Astrocyte (in vitro differentiated cells and primary cell): Measurements from ENCODE around the gene SPOCK1.

Experiments used
- EZH2 ChIP-seq: IDR thresholded peaks from 2 replicates; pipeline ENCODE4 v1.6.1; 2012; ENCODE audit warnings: mild to moderate bottlenecking, low read length, inconsistent platforms; ENCODE audit not compliant: insufficient read depth
- TF ChIP-seq, protein P1 (sequence below): IDR thresholded peaks from 2 replicates; pipeline ENCODE4 v1.5.1; 2011; ENCODE audit warnings: low read depth, mild to moderate bottlenecking, inconsistent platforms, low read length, moderate library complexity; ENCODE audit not compliant: insufficient read depth

DNA sequence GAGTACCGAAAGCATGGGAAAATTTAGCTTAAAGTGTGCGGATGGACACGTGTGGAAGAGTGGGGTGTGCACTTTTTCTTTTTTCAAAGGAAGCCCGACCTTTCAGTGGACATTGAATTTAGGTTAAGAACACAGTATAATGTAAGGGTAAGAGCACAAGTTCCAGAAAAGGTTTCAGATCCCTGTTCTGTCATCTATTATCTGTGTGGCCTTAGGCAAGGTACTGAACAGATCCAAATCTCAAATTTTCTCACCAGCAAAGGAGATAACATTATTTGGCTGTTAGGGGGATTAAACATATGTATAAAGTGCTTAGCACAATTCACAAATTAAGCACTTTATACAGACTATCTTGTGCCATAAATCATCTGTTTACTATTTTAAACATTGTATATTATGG lies 441.0 kb downstream of the SPOCK1 start:
- TF ChIP-seq, protein P1, sequence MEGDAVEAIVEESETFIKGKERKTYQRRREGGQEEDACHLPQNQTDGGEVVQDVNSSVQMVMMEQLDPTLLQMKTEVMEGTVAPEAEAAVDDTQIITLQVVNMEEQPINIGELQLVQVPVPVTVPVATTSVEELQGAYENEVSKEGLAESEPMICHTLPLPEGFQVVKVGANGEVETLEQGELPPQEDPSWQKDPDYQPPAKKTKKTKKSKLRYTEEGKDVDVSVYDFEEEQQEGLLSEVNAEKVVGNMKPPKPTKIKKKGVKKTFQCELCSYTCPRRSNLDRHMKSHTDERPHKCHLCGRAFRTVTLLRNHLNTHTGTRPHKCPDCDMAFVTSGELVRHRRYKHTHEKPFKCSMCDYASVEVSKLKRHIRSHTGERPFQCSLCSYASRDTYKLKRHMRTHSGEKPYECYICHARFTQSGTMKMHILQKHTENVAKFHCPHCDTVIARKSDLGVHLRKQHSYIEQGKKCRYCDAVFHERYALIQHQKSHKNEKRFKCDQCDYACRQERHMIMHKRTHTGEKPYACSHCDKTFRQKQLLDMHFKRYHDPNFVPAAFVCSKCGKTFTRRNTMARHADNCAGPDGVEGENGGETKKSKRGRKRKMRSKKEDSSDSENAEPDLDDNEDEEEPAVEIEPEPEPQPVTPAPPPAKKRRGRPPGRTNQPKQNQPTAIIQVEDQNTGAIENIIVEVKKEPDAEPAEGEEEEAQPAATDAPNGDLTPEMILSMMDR, result no peak
- TF ChIP-seq EZH2, result no peak
